Activated T-cell treated with anti-CD3 and anti-CD28 coated beads, Interleukin-2, amount 50 U/mL, for 24 hours (primary cell): ENCODE results near the gene PIP5KL1.

Experiments
- DNase-seq: peaks from one replicate; pipeline ENCODE4 v3.0.0-alpha.2; 2020
- H3K27ac Mint-ChIP-seq: 2 replicates; pipeline ENCODE4 v1.8.0; 2020; ENCODE audit warnings: mild to moderate bottlenecking, mixed read lengths
- H3K27me3 Mint-ChIP-seq: 2 replicates; pipeline ENCODE4 v1.8.0; 2020; ENCODE audit warnings: mixed read lengths
- H3K36me3 Mint-ChIP-seq: 2 replicates; pipeline ENCODE4 v1.8.0; 2020; ENCODE audit warnings: low read depth, mixed read lengths
- H3K4me1 Mint-ChIP-seq: 2 replicates; pipeline ENCODE4 v1.8.0; 2020; ENCODE audit warnings: low read depth, mixed read lengths
- H3K4me3 Mint-ChIP-seq: 2 replicates; pipeline ENCODE4 v1.8.0; 2020; ENCODE audit warnings: mild to moderate bottlenecking, moderate library complexity, mixed read lengths
- H3K9me3 Mint-ChIP-seq: 2 replicates; pipeline ENCODE4 v1.8.0; 2020; ENCODE audit warnings: mixed read lengths

PIP5KL1 gene

GRCh38 chr9:127935765-127936221, 5.2 kb upstream of the PIP5KL1 start:
- no peak for DNase-seq
- H3K27ac Mint-ChIP-seq = peak overlapping the region; percentile 94
- peaks cover 57% of the 10 kb centered on the region for H3K4me1 Mint-ChIP-seq

DNA sequence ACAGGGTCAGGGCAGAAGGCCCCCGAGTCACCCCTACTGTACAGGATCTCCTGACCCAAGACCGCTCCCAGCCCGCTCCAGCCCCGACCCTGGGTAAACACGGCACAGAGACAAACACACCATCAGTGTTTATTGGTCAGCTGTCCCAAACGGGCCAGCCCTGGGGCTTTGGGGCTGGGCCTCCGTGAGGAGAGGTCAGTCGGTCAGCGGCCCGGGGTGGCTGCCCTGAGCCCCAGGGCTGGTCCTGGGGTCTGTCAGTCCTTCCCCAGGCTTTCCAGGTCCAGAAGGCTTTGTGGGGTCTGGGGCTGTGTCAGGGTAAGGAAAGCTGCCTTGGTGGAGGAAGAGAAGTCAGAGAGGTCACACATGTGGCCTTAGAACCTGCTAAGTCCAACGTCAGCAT, 4.4 kb upstream of the PIP5KL1 start:
- Mint-ChIP-seq H3K4me1 (peaks cover 61% of the 10 kb centered on the region), H3K36me3 (peaks cover 57% of the 10 kb centered on the region), H3K27me3 (no peaks in the 10 kb centered on the region), H3K4me3 (peak overlapping the region; percentile 93), H3K27ac (peak overlapping the region; percentile 67), H3K9me3 (no peaks in the 10 kb centered on the region)
- DNase-seq = no peak

More at GRCh38 chr9:127935765-127936221, 5.2 kb upstream of the PIP5KL1 start:
- Mint-ChIP-seq H3K9me3 (no peaks in the 10 kb centered on the region), H3K36me3 (peaks cover 65% of the 10 kb centered on the region), H3K27me3 (no peaks in the 10 kb centered on the region), H3K4me3 (peak overlapping the region; percentile 93)

- DNase-seq = no peak
- Mint-ChIP-seq H3K4me1 (peaks cover 67% of the 10 kb centered on the region), H3K27me3 (no peaks in the 10 kb centered on the region), H3K9me3 (no peaks in the 10 kb centered on the region), H3K27ac (peak overlapping the region; percentile 45), H3K4me3 (no peak overlapping the region), H3K36me3 (peaks cover 55% of the 10 kb centered on the region)
Observed at GRCh38 chr9:127934248-127934647, 3.7 kb upstream of the PIP5KL1 start.

DNA sequence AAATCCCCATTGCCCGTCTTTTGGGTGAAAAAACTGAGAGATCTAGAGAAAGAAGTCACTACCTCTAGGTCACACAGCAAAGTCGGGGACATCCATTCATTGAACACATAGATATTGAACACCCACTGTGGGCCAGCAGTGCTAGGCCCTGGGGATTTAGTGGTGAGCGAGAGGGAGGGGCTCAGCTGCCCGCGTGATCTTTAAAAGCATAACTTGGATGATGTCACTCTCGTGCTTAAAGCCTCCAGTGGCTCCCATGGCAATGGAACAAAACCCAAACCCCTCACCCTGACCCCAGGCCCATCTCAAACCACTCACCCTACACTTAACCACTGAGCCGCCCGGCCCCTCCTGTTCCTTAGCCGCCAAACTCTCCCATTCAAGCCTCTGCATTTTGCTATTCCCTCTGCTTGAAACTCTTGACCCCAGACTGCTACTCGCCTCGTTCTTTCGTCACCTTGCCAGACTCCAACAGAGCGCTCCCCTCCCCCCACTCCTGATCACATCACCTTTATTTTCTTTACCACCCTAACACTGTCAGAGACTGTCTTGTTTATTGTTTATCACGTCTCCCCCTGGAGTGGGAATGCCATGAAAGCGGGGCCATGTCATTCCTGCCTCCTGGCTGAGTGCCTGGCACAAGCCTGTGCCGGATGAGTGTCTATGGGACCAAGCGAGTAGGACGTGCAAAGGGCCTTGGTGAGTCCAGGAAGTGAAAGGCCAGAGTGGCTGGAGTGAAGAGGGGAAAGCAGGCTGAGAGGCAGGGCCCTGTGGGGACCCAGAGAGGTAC, 710 bp upstream of the PIP5KL1 start:
- peaks cover 60% of the 10 kb centered on the region for H3K4me1 Mint-ChIP-seq
- H3K27me3 Mint-ChIP-seq = peaks cover 6% of the 10 kb centered on the region
- no peak for DNase-seq
- H3K9me3 Mint-ChIP-seq = no peaks in the 10 kb centered on the region
- H3K36me3 Mint-ChIP-seq = peaks cover 35% of the 10 kb centered on the region
- peak overlapping the region; percentile 77 for H3K27ac Mint-ChIP-seq
- H3K4me3 Mint-ChIP-seq = peak overlapping the region; percentile 69

- Mint-ChIP-seq H3K36me3 (peaks cover 18% of the 10 kb centered on the region), H3K27ac (no peak overlapping the region), H3K9me3 (no peaks in the 10 kb centered on the region), H3K4me3 (peak overlapping the region; percentile 69), H3K27me3 (peaks cover 12% of the 10 kb centered on the region), H3K4me1 (peaks cover 46% of the 10 kb centered on the region)
- no peak for DNase-seq
Observed at GRCh38 chr9:127929625-127929979, 975 bp downstream of the PIP5KL1 start.

DNA sequence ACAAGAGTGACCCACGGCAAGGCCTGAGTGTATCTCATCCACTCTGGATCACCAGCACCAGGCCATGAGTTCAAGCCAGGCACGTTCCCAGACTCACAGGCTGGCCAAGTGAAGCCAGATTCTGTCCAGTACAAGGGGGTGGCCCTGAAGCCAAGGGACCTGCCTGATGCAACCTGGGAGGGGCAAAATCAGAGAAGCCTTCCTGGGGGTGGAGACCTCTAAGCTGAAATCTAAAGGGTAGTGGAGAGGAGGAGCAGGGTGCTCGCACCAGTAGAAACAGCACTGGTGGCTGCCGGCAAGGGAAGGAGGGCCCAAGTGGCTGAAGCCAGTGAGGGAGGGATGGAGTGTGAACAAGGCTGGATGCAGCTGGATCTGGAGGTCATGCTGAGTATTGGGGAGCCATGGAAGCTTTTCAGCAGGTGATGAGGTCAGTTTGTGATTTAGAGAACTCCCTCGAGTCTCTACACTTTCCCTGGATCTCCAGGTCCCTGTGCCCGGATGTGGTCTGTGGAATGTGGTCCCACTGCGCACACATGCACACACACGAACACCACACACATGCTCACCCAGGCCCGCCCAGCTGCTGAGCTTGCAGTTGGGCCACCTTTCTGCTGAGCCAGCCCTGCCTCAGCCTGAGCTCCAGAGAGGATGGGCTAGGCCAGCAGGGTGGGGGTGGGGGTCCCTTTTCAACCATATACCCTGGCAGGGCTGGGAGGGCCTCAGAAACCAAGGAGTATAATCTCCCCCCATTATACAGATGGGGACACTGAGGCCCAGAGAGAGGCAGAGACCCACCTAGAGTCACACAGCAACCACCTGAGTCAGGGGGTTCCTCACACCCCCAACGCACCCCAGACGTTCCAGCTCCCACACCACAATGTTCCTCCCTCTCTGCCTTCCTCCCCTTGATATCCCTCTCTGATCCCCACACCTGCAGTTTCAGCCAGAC, 1.6 kb downstream of the PIP5KL1 start:
- Mint-ChIP-seq H3K36me3 (peaks cover 12% of the 10 kb centered on the region), H3K9me3 (no peaks in the 10 kb centered on the region)

GRCh38 chr9:127927988-127928675, 2.4 kb downstream of the PIP5KL1 start:
- no peak for DNase-seq

More for the DNA sequence above, 1.6 kb downstream of the PIP5KL1 start:
- Mint-ChIP-seq H3K27me3 (peaks cover 12% of the 10 kb centered on the region), H3K4me1 (peaks cover 40% of the 10 kb centered on the region), H3K4me3 (peak overlapping the region; percentile 21), H3K27ac (no peak overlapping the region)
- no peak for DNase-seq

DNA sequence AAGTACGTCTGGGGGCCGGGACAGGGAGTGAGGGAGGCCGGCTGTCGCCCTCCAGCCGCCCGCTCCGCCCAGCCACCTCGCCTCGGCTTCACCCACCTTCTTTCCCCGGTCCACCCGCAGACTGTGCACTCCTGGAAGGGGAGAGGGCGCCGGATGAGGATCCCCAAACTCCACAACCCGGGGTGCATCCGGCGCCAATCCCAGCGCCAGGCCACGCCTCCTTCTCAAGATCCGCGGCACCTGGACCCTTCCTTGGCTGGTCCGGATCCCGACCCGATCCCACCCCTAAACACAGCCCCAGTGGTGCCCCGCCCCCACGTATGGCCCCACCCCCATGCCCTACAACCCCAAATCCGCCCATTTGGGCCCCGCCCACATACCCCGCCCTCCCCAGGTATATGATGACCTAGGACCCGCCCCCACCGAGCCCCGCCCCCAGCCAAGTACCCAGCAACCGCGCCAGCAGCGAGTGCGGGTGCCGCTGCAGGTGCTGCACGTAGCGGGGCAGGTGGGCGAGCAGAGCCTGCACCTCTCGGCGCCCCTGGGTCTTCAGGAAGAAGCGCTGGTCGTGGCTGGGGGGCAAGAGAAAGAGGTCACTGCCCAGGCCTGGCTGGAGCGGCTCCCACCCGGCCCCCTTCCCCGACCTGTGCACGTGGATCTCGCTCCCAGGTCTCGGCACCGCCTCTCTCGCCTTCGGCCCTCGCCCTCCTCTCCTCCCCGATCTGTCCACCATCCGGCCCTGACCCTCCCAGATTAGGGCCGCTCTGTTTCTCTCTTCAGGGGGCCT, 3.2 kb downstream of the PIP5KL1 start:
- H3K9me3 Mint-ChIP-seq = no peaks in the 10 kb centered on the region
- H3K4me3 Mint-ChIP-seq = peak overlapping the region; percentile 75
- peak; percentile 73 for DNase-seq
- H3K27me3 Mint-ChIP-seq = peaks cover 18% of the 10 kb centered on the region
- no peaks in the 10 kb centered on the region for H3K36me3 Mint-ChIP-seq
- H3K4me1 Mint-ChIP-seq = peaks cover 36% of the 10 kb centered on the region
- H3K27ac Mint-ChIP-seq = no peak overlapping the region

More at GRCh38 chr9:127927988-127928675, 2.4 kb downstream of the PIP5KL1 start:
- peaks cover 4% of the 10 kb centered on the region for H3K36me3 Mint-ChIP-seq
- H3K4me1 Mint-ChIP-seq = peaks cover 39% of the 10 kb centered on the region
- H3K27me3 Mint-ChIP-seq = peaks cover 15% of the 10 kb centered on the region
- H3K27ac Mint-ChIP-seq = no peak overlapping the region
- no peaks in the 10 kb centered on the region for H3K9me3 Mint-ChIP-seq
- no peak overlapping the region for H3K4me3 Mint-ChIP-seq

GRCh38 chr9:127926906-127927200, 3.7 kb downstream of the PIP5KL1 start:
- H3K27ac Mint-ChIP-seq = no peak overlapping the region
- DNase-seq = no peak
- H3K4me3 Mint-ChIP-seq = peak overlapping the region; percentile 75
- peaks cover 22% of the 10 kb centered on the region for H3K27me3 Mint-ChIP-seq
- no peaks in the 10 kb centered on the region for H3K9me3 Mint-ChIP-seq
- peaks cover 39% of the 10 kb centered on the region for H3K4me1 Mint-ChIP-seq
- H3K36me3 Mint-ChIP-seq = no peaks in the 10 kb centered on the region

DNA sequence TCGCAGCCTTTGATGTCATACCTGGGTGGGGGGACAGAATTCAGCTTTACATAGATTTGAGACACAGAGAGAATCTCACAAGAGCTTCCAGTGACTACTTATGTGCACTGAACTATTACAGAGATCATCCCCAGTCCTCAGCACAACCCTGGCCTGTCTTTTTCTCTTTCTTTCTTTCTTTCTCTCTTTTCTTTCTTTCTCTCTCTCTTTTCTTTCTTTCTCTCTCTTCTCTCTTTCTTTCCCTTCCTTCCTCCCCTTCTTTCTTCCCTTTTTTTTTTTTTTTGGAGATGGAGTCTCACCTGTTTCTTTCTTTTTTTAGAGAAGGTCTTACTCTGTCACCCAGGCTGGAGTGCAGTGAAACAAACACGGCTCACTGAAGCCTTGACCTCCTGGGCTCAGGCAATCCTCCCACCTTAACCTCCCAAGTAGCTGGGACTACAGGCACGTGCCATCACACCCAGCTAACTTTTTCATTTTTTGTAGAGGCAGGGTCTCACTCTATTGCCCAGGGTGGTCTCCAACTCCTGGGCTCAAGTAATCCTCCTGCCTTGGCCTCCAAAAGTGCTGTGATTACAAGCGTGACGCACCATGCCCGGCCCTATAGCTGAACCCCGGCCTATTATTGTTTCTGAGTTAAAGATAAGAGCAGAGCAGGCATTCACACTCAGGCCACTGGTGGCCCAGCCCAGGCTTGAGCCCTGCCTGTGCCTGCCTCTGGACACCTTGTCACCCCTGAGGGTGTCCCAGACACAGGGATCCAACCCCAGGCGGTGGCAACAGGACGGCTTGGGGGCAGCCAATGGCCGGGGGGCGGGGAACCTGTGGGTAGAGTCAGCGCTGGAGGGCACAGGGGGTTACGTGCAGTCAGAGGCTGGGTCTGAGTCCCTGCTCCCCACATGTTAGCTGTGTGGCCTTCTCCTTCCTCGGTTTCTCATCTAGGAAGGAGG, 4.3 kb downstream of the PIP5KL1 start:
- Mint-ChIP-seq H3K27me3 (peaks cover 22% of the 10 kb centered on the region), H3K9me3 (no peaks in the 10 kb centered on the region), H3K4me1 (peaks cover 39% of the 10 kb centered on the region), H3K4me3 (peak overlapping the region; percentile 75), H3K27ac (no peak overlapping the region), H3K36me3 (no peaks in the 10 kb centered on the region)
- DNase-seq = no peak

DNA sequence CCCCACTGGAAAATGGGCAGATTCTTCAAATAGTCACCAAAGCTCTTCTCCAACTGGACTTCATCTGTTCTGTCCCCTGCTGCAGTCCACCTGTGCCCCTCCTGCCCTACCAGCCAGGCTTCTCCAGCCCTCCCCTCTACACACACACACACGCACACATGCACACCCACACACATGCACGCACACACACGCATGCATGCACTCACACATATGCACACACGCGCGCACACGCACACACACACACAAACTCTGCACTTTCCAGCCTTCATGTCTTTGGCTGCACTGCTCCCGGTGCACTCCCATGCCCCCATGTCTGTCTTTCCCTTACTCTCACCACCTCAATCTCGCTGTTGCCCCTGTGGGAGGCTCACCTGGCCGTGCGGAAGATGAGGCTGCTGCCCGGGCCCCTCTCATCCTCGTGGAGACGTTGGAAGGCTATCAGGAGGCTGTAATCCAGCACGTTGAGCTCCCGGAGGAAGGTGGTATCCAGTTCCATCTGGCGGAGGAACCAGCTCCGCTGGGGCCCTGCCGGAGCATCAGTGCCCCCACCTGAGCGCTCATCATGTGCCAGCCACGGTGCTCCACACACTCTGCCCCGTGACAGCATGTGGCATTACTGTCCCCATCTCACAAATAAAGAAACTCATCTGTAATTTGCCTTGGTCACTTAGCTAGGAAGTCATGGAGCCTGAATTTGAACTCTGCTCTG, 5.7 kb downstream of the PIP5KL1 start:
- Mint-ChIP-seq H3K27ac (peak overlapping the region; percentile 50), H3K4me3 (no peak overlapping the region), H3K9me3 (no peaks in the 10 kb centered on the region), H3K27me3 (peaks cover 22% of the 10 kb centered on the region), H3K36me3 (no peaks in the 10 kb centered on the region), H3K4me1 (peaks cover 37% of the 10 kb centered on the region)
- DNase-seq = no peak

DNA sequence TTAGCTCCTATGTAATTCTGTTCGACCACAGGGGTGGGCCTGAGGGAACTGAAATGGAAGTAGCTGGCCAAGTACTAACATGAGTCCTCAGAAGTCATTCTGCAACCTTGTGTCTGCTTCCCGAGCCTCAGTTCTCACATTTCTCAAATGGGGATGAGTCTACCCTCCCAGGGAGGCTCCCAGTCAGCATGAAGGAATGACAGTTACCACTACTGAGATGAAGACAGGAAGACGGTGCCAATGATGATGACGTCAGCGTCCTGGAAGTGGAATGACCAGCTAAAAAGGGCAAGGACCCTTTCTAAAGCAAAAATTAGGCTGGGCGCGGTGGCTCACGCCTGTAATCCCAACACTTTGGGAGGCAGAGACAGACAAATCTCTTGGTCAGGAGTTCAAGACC, 6.8 kb downstream of the PIP5KL1 start:
- Mint-ChIP-seq H3K36me3 (no peaks in the 10 kb centered on the region), H3K4me3 (no peak overlapping the region), H3K4me1 (peaks cover 38% of the 10 kb centered on the region), H3K27ac (no peak overlapping the region), H3K9me3 (no peaks in the 10 kb centered on the region), H3K27me3 (peaks cover 19% of the 10 kb centered on the region)
- DNase-seq = no peak
